ENCODE data around the gene MINDY3.
A peak's percentile ranks its signal among the peaks of the same experiment; 100 is the strongest.

DNA sequence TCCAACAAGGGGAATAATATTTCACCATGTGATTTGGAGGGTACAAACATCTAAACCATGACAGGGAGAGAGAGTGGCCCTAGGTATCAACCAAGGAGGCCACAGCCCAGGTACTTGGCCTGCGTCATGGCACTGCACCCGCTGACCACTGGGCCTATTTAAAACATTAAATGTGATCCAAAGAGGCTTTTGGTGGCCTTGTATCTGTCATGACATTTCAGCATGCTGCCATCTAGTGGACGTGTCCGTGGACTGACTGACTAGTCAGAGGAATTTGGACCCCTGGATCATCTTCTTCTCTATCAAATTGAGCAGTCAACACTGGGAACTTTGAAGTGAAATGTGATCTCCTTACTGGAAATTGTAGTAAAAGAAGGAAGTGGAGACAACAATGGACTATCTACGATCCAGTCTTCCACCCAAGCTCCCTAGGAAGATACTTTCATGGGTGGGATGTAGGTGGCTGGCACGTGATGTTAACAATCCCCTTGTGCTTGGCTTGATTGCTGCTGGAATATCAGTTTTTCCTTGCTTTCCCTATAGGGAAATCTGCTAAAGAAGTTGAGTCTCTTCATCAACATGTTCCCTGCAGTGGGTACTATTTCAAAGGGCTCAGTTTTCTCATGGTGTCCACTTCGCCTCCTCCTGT, 116.0 kb downstream of the MINDY3 start:
- peak in 8 of 11 experiments; percentile 32 to 73 (median 54) for TF ChIP-seq CTCF (IDR thresholded peaks at IDR 0.05 in 8 of 11, conservative IDR thresholded peaks at IDR 0.05 in 3 of 11)
- no peak for TF ChIP-seq POLR2A (IDR thresholded peaks at IDR 0.05)

Data from spleen (tissue), 7 donors.